Calu3 (cell line): Measurements from ENCODE around the gene ABCG1. TPM values are rescaled to one million over a fixed set of nuclear protein-coding genes. Genes with fewer than 3 reads are reported as not detected.

Source experiments
- BruUV-seq: library from RNA; stranded (reverse); fragments of 400-500 nt; replicated peaks from 2 replicates; lab custom pipeline; 2021; lab: Mats Ljungman, UMichigan
- CTCF ChIA-PET: fragments of 300-600 bp; sonication (Branson Sonifier 250); formaldehyde crosslinking; loops from one replicate; lab custom pipeline; 2022; ENCODE audit warnings: antibody characterized with exemption; lab: Charles Lee
- DNase-seq: peaks from one replicate; pipeline ENCODE4 v3.0.0; 2022
- H3K27ac Mint-ChIP-seq: one replicate; pipeline ENCODE4 v1.8.0; 2022; ENCODE audit warnings: mixed read lengths; ENCODE audit not compliant: unreplicated experiment
- H3K27me3 Mint-ChIP-seq: one replicate; pipeline ENCODE4 v1.8.0; 2022; ENCODE audit warnings: mixed read lengths; ENCODE audit not compliant: unreplicated experiment
- H3K36me3 Mint-ChIP-seq: one replicate; pipeline ENCODE4 v1.8.0; 2022; ENCODE audit warnings: mild to moderate bottlenecking, moderate library complexity, mixed read lengths; ENCODE audit not compliant: insufficient read depth, unreplicated experiment
- H3K4me1 Mint-ChIP-seq: one replicate; pipeline ENCODE4 v1.8.0; 2022; ENCODE audit warnings: mild to moderate bottlenecking, low read depth, mixed read lengths; ENCODE audit not compliant: unreplicated experiment
- H3K4me3 Mint-ChIP-seq: one replicate; pipeline ENCODE4 v1.8.0; 2022; ENCODE audit warnings: mild to moderate bottlenecking, low read depth, moderate library complexity, mixed read lengths; ENCODE audit not compliant: unreplicated experiment
- H3K9me3 Mint-ChIP-seq: one replicate; pipeline ENCODE4 v1.8.0; 2022; ENCODE audit warnings: low read depth, mixed read lengths; ENCODE audit not compliant: unreplicated experiment
- intact Hi-C: fragments of 100-400 bp; cut with micrococcal nuclease; formaldehyde crosslinking; loops from one replicate; pipeline ENCODE4 v1.10.0; 2022; ENCODE audit not compliant: unreplicated experiment
- total RNA-seq: library from RNA; stranded (reverse); gene quantifications from 2 replicates; pipeline ENCODE4 v1.2.3, GENCODE V29; 2022
- TF ChIP-seq, protein P1 (sequence below): fragments of 200-600 bp; IDR thresholded peaks from one replicate; pipeline ENCODE4 v1.8.0; 2022; ENCODE audit warnings: antibody characterized with exemption; ENCODE audit not compliant: unreplicated experiment

ABCG1 gene
- total RNA-seq, 1 experiment from 2014 or later = 0.19 TPM

DNA sequence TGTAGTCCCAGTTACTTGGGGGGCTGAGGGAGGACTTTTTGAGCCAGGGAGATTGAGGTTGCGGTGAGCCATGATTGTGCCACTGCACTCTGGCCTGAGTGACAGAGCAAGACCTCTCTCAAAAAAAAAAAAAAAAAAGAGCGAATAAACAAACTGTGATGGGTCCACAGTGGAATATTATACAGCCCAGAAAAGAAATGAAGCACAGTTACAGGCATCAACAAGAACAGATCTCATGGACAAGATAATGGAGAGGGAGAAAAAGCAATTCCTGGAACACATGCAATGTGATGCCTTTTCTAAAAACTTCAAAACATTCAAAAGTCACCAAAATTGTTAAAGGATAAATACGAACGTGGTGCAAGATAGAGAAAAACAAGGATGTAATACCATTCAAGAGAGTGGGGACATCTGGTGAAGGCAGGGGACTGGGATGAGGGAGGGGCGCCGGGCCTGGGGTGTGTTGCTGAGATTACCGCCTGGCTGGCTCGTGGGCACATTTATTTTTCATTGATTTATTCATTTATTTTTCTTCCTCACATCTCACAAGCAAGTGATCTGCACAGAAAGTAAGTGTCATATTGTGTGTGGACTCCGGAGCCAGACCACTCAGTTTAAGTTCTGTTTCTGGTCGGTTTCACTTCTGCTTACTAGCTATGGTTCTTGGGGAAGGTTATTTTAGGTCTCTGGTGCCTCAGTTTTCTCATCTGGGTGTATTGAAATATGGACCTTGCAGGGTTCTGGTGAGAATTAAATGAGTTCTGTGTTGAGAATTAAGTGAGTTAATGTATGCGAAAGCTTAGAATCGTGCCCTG is 30.1 kb downstream of the ABCG1 start:
- no peak for DNase-seq
- Mint-ChIP-seq H3K4me1 (no peaks in the 10 kb centered on the region), H3K9me3 (no peaks in the 10 kb centered on the region), H3K36me3 (no peaks in the 10 kb centered on the region), H3K27me3 (peaks cover 72% of the 10 kb centered on the region), H3K4me3 (no peak overlapping the region), H3K27ac (no peak overlapping the region)
- TF ChIP-seq, protein P1, sequence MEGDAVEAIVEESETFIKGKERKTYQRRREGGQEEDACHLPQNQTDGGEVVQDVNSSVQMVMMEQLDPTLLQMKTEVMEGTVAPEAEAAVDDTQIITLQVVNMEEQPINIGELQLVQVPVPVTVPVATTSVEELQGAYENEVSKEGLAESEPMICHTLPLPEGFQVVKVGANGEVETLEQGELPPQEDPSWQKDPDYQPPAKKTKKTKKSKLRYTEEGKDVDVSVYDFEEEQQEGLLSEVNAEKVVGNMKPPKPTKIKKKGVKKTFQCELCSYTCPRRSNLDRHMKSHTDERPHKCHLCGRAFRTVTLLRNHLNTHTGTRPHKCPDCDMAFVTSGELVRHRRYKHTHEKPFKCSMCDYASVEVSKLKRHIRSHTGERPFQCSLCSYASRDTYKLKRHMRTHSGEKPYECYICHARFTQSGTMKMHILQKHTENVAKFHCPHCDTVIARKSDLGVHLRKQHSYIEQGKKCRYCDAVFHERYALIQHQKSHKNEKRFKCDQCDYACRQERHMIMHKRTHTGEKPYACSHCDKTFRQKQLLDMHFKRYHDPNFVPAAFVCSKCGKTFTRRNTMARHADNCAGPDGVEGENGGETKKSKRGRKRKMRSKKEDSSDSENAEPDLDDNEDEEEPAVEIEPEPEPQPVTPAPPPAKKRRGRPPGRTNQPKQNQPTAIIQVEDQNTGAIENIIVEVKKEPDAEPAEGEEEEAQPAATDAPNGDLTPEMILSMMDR = no peak
- CTCF ChIA-PET = no interaction called here
- no TSS peak for BruUV-seq
- intact Hi-C loops = no loop called here

DNA sequence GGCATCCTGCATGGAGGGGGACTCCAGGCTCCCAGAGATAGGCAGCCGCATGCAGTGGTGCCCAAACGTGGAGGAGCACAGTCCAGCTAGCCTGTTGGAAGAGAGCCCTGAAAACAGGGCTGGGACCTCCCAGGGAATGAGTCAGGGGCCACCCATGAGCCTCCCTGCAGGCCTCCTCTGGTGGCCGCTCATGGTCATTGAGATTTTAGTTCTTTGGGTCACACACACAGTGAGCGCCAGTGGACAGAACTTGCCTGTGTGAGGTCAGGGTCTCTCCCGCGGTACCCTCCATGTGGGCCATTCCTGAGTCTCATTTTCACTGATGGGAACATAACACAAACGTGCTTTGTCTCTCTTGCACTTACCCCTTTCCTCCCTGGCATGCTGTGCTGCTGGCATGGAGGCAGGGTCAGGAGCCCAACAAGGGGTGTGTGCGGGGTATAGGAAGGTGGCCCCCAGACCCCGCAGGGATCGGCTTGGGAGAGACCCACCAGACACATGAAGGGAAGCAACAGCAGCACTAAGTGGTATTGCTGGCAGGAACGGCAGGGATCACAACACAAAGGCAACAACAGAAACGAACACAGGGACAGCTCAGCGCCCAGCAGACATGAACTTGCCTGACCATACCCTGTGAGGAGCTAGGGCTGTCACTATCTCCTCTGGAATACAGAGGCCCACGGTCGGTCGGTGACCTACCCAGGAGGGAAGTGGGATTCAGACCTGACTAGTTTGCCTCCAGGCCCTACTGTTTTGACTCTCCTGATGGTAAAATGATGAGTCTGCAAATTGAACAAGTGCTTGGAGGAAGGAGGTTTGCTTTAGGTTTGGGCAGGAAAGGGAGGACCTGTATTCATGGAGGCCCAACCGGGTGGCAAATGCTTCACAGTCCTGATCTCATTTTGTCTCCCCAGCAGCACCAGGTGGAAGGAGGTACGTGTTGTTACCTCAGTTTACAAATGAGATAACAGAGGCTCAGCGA is 31.8 kb downstream of the ABCG1 start:
- no peak overlapping the region for H3K27ac Mint-ChIP-seq
- no peak overlapping the region for H3K4me3 Mint-ChIP-seq
- no peak for DNase-seq
- TF ChIP-seq, protein P1 = no peak
- no peaks in the 10 kb centered on the region for H3K4me1 Mint-ChIP-seq
- no TSS peak for BruUV-seq
- intact Hi-C loops = loop anchor here (1.0 kb wide), 1 partner anchor 22 kb away; no protein-coding TSS in a partner anchor
- CTCF ChIA-PET = no interaction called here
- H3K27me3 Mint-ChIP-seq = peaks cover 79% of the 10 kb centered on the region
- H3K36me3 Mint-ChIP-seq = no peaks in the 10 kb centered on the region
- H3K9me3 Mint-ChIP-seq = no peaks in the 10 kb centered on the region

- Mint-ChIP-seq H3K9me3 (no peaks in the 10 kb centered on the region), H3K27me3 (peaks cover 81% of the 10 kb centered on the region), H3K36me3 (no peaks in the 10 kb centered on the region), H3K27ac (no peak overlapping the region), H3K4me1 (no peaks in the 10 kb centered on the region), H3K4me3 (no peak overlapping the region)
- no peak for DNase-seq
- no TSS peak for BruUV-seq
- intact Hi-C loops = loop anchor here (1.0 kb wide), 1 partner anchor 23 kb away; no protein-coding TSS in a partner anchor
- TF ChIP-seq, protein P1 = no peak
- CTCF ChIA-PET = interaction anchor here (0.5 kb wide), 1 partner anchor 39 kb away, joined by 3 read pairs; no protein-coding TSS in a partner anchor
These were observed 32.8 kb downstream of the ABCG1 start for GRCh38 chr21:42251654-42252324.

- no peak overlapping the region for H3K4me3 Mint-ChIP-seq
- H3K27ac Mint-ChIP-seq = no peak overlapping the region
- no peak for DNase-seq
- TF ChIP-seq, protein P1 = no peak
- intact Hi-C loops = no loop called here
- H3K36me3 Mint-ChIP-seq = no peaks in the 10 kb centered on the region
- no peaks in the 10 kb centered on the region for H3K9me3 Mint-ChIP-seq
- BruUV-seq = no TSS peak
- peaks cover 78% of the 10 kb centered on the region for H3K27me3 Mint-ChIP-seq
- CTCF ChIA-PET = interaction anchor here (0.5 kb wide), 1 partner anchor 40 kb away, joined by 3 read pairs; no protein-coding TSS in a partner anchor
- H3K4me1 Mint-ChIP-seq = no peaks in the 10 kb centered on the region
These were observed 33.4 kb downstream of the ABCG1 start for GRCh38 chr21:42252325-42252654.
